Measurements from ENCODE around the gene VWF.

Gene VWF

DNA sequence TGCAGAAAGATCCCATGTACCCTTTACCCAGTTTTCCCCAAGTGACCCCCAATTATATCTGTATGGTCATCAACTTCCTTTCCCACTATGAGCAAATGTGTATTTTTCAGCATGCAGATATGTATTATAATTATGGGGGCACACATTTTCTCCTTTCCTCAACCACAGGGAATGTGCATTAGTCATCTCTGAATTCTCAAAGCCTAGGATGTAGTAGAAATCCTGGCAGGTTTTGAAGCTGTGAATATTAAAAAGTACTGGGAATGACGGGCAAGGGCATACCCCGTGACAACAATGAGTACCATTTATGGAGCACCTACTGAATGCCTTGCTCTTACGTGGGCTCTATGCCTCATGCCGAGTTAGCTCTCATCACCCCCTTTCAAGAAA is 71.5 kb downstream of the VWF start:
- Histone ChIP-seq H3K9me3 (ENCODE audit: insufficient read depth, low read depth, low read length) (no peaks in the 10 kb centered on the region), H3K27ac (ENCODE audit: low read depth, low read length) (no peak overlapping the region), H3K9ac (ENCODE audit: low read depth, low read length) (no peak overlapping the region), H3K36me3 (ENCODE audit: insufficient read depth, low read length) (no peaks in the 10 kb centered on the region), H3K27me3 (ENCODE audit: insufficient read depth, low read length) (peaks cover 9% of the 10 kb centered on the region; the same call in 1 of the 2 replicates), H3K4me1 (ENCODE audit: insufficient read depth, low read length) (peaks cover 2% of the 10 kb centered on the region), H3K4me3 (ENCODE audit: low read length) (no peak overlapping the region)
- WGBS, result 99% methylated on average over 4 of the region's 4 CpGs

DNA sequence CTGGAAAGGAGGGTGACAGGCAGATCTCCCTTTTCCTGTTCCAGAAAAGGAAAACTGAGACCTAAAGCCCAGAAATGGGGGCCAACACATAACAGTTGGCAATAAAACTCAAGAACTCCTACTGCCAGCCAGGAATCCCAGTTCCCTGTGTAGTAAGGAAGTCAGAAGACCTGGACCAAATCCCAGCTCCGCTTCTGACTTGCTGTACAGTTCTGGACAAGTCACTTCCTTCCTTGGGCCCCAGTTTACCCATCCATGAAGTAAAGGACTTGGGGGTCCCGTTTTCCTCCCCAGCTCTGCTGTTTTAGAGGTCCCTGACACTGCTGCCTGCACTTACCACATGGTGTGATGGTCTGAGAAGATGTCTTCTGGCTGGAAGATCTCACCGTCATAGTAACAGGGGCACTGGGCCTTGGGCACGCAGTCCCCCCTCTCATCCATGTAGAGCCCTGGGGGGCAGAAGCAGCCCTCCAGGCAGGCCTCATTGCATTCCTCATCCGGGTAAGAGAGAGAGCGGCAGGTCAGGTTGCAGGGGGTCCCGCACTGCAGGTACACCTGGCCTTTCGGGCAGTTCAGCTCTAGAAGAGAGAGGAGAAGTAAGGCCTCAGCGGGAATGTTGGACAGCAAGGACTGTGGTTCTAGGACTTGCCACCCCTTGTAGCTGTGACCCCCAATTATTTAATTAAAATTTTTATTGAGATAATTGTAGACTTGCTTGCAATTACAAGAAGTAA is 72.1 kb downstream of the VWF start:
- Histone ChIP-seq H3K9ac (ENCODE audit: low read depth, low read length) (no peak overlapping the region), H3K4me3 (ENCODE audit: low read length) (no peak overlapping the region), H3K4me1 (ENCODE audit: insufficient read depth, low read length) (no peaks in the 10 kb centered on the region), H3K9me3 (ENCODE audit: insufficient read depth, low read depth, low read length) (no peaks in the 10 kb centered on the region), H3K27me3 (ENCODE audit: insufficient read depth, low read length) (peaks cover 9% of the 10 kb centered on the region; the same call in 1 of the 2 replicates), H3K36me3 (ENCODE audit: insufficient read depth, low read length) (no peaks in the 10 kb centered on the region), H3K27ac (ENCODE audit: low read depth, low read length) (no peak overlapping the region)
- WGBS, result 94% methylated on average over 8 of the region's 9 CpGs

DNA sequence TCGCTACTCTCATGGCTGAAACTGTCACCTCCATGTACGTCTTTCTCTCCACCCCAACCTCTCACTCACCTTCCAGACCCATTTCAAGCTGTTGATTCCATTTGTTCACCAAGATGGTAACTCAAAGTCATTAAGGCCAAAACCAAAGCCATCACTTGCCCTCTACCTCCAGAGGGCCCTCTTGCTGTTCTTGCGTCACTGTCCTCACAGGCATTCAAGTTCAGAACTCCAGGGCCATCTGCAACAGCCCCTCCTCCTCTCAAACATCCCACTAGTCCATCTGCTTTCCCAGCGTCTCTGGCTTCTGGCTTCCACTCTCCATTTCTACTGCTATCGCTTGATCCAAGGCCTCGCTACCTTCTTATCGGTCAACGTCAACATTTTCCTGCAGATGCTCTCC is 74.5 kb downstream of the VWF start:
- WGBS, result 88% methylated on average over 8 of the region's 8 CpGs

DNA sequence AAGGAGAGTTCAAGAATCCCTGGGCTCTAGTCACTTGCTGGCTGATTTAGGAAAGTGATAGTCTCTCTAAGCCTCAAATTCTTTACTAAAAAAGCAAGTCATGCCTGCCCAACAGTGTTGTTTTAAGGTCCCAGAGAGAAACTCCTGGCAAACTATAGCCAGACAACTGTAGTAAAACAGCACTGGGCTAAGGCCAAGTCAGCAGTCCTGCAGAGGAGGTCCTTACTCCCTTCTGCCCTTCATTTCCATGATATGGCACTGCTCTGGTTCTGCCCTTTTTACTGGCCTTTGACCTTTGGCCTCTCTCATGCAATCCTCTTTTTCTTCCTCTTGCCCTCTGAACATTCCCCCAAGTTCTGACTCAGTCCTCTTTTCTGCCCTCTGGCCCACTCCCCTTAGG is 74.9 kb downstream of the VWF start:
- no peak overlapping the region for H3K27ac ChIP-seq (ENCODE audit: low read depth, low read length)
- H3K27me3 ChIP-seq (ENCODE audit: insufficient read depth, low read length), result no peaks in the 10 kb centered on the region
- no peaks in the 10 kb centered on the region for H3K4me1 ChIP-seq (ENCODE audit: insufficient read depth, low read length)
- no peaks in the 10 kb centered on the region for H3K9me3 ChIP-seq (ENCODE audit: insufficient read depth, low read depth, low read length)
- H3K36me3 ChIP-seq (ENCODE audit: insufficient read depth, low read length), result no peaks in the 10 kb centered on the region
- H3K4me3 ChIP-seq (ENCODE audit: low read length), result no peak overlapping the region
- H3K9ac ChIP-seq (ENCODE audit: low read depth, low read length), result no peak overlapping the region

More for the DNA sequence above, 74.5 kb downstream of the VWF start:
- Histone ChIP-seq H3K27ac (ENCODE audit: low read depth, low read length) (no peak overlapping the region), H3K4me1 (ENCODE audit: insufficient read depth, low read length) (no peaks in the 10 kb centered on the region), H3K36me3 (ENCODE audit: insufficient read depth, low read length) (no peaks in the 10 kb centered on the region), H3K4me3 (ENCODE audit: low read length) (no peak overlapping the region), H3K9me3 (ENCODE audit: insufficient read depth, low read depth, low read length) (no peaks in the 10 kb centered on the region), H3K9ac (ENCODE audit: low read depth, low read length) (no peak overlapping the region), H3K27me3 (ENCODE audit: insufficient read depth, low read length) (no peaks in the 10 kb centered on the region)

DNA sequence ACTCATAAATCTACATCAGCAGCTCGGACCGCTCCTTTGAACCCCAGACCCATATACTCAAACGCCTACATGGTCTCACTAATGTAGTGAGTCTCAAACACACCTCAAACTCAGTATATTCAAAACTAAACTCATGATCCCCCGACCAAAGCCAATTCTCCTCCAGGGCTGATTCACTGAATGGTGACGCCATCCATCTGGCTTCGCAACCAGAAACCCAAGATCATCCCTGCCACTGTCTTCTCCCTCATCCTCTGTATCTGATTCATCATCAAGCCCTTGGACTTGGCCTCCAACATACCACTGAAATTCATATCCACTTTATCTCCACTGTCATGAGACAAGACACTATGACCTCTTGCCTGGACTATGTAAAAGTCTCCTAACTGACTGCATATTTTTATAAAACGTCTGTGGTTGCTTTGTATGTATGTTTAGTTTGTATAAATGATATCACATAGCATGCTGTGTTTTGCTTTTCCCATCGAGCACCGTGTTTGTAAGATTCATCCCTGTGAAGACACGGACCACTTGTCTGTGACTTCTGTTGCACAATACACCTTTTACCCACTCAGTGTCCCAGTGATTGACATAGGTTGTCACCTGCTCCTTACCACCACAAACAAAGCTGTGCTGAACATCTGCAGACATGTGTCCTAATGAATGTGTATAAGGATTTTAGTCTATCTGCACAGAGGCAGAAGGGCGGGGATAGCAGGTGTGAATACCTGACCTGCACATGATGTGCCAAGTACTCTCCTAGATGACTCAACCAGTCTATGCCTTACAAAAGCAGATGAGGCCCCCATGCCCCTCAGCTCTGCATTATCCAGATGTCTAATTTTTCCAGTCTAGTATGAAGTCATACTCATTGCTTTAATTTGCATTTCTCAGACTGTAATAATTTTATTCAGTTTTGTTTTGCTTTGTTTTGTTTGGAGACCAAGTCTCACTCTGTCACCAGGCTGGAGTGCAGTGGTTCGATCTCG is 76.9 kb downstream of the VWF start:
- H3K9ac ChIP-seq (ENCODE audit: low read depth, low read length), result no peak overlapping the region
- H3K36me3 ChIP-seq (ENCODE audit: insufficient read depth, low read length), result no peaks in the 10 kb centered on the region
- H3K4me1 ChIP-seq (ENCODE audit: insufficient read depth, low read length), result no peaks in the 10 kb centered on the region
- H3K9me3 ChIP-seq (ENCODE audit: insufficient read depth, low read depth, low read length), result no peaks in the 10 kb centered on the region
- WGBS, result 84% methylated on average over 13 of the region's 13 CpGs
- H3K4me3 ChIP-seq (ENCODE audit: low read length), result no peak overlapping the region
- no peak overlapping the region for H3K27ac ChIP-seq (ENCODE audit: low read depth, low read length)
- H3K27me3 ChIP-seq (ENCODE audit: insufficient read depth, low read length), result no peaks in the 10 kb centered on the region

DNA sequence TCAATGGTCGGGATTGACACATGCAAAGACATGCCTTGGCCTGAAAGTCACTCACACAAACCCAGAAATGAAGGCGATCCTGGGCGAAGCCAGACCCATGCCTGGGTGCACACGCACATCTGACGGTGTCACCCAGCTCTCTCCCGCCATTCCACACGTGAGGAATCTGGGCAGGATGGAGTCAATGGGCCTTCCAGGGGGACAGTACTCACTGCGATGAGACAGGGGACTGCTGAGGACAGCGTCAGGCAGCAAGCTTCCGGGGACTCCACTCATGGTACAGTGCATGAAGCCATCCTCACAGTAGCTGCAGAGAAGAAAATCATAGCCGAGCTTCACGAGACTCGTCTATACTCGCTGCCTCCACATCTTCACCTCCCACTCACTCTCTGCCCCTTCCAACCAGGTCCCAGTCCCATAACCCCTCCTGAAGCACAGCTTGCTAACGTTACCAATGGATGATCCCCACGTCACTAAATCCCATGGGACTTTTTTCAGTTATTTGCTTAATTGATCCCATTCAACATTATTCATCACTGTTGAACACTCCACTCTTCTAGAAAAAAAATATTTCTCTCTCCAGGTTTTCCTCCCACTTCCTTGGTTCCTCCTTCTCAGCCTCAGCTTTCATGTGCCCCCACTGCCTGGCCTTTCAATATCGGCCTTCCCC is 77.8 kb downstream of the VWF start:
- no peaks in the 10 kb centered on the region for H3K4me1 ChIP-seq (ENCODE audit: insufficient read depth, low read length)
- no peak overlapping the region for H3K9ac ChIP-seq (ENCODE audit: low read depth, low read length)
- no peaks in the 10 kb centered on the region for H3K36me3 ChIP-seq (ENCODE audit: insufficient read depth, low read length)
- no peak overlapping the region for H3K27ac ChIP-seq (ENCODE audit: low read depth, low read length)
- WGBS, result 93% methylated on average over 17 of the region's 17 CpGs
- no peaks in the 10 kb centered on the region for H3K27me3 ChIP-seq (ENCODE audit: insufficient read depth, low read length)
- no peak overlapping the region for H3K4me3 ChIP-seq (ENCODE audit: low read length)
- H3K9me3 ChIP-seq (ENCODE audit: insufficient read depth, low read depth, low read length), result no peaks in the 10 kb centered on the region

DNA sequence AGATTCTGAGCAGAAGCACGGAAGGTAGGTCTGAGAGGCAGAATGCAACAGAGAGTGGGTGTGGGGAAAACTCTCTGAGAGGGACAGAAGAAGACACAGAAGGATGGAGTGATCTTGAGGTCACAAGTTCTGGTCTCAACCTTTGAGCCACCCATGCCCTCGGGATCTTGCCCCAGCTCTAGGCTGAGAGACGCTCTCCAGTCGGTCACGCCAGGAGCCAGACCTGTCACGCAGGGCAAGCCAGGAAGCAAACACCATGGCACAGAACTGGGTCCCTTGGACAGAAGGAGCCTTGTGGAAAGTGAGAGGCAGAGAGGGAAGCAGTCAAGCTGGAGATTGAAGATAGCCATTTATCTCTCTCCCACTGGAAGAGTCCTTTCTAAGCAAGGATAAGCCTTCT is 79.0 kb downstream of the VWF start:
- no peak overlapping the region for H3K4me3 ChIP-seq (ENCODE audit: low read length)
- WGBS, result 94% methylated on average over 6 of the region's 6 CpGs
- H3K36me3 ChIP-seq (ENCODE audit: insufficient read depth, low read length), result no peaks in the 10 kb centered on the region
- H3K9ac ChIP-seq (ENCODE audit: low read depth, low read length), result no peak overlapping the region
- no peak overlapping the region for H3K27ac ChIP-seq (ENCODE audit: low read depth, low read length)
- H3K9me3 ChIP-seq (ENCODE audit: insufficient read depth, low read depth, low read length), result no peaks in the 10 kb centered on the region
- no peaks in the 10 kb centered on the region for H3K4me1 ChIP-seq (ENCODE audit: insufficient read depth, low read length)
- no peaks in the 10 kb centered on the region for H3K27me3 ChIP-seq (ENCODE audit: insufficient read depth, low read length)

DNA sequence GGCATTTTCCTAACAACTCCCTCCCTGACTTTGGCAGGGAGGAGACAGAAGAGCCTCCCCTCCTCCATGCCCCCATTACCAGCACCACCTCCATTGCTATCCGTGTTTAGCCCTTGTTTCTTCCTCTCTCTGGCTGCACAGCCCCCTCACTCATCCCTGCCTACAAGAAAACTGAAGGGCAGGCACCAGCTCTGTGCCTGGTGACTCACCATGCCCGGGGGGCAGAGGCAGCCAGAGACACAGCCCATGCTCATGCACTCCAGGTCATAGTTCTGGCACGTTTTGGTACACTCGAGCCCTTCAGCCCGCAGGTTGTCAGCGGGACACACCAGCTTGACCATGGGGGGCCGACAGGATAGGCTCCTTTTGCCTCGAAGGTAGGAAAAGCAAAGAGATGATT is 80.4 kb downstream of the VWF start:
- WGBS, result 79% methylated on average over 8 of the region's 8 CpGs
- H3K27me3 ChIP-seq (ENCODE audit: insufficient read depth, low read length), result no peaks in the 10 kb centered on the region
- 0 out of 2 replicates have a peak, but pooled peaks cover 5% of the 10 kb centered on the region for H3K4me1 ChIP-seq (ENCODE audit: insufficient read depth, low read length)
- no peak overlapping the region for H3K27ac ChIP-seq (ENCODE audit: low read depth, low read length)
- H3K36me3 ChIP-seq (ENCODE audit: insufficient read depth, low read length), result no peaks in the 10 kb centered on the region
- no peak overlapping the region for H3K9ac ChIP-seq (ENCODE audit: low read depth, low read length)
- H3K9me3 ChIP-seq (ENCODE audit: insufficient read depth, low read depth, low read length), result no peaks in the 10 kb centered on the region
- no peak overlapping the region for H3K4me3 ChIP-seq (ENCODE audit: low read length)

DNA sequence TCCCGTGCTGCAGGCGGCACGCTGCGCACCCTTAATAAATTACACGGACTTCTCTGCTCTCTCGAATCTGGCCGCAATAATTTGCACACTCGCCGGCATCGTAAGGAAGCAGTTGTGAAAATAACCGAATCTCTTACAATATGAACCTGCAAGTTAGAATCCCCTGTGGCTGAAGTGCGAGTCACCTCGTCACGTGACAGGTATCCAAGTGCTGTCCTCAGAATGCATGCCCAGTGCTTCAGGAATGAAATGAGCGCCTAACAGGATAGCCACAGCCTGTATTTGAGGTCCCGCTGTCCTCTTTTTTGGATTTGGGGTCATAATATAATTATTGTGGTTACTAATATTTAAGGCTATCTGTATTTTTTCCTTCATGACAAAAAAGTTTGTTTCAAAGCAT is 82.0 kb downstream of the VWF start:
- Histone ChIP-seq H3K4me1 (ENCODE audit: insufficient read depth, low read length) (0 out of 2 replicates have a peak, but pooled peaks cover 5% of the 10 kb centered on the region), H3K4me3 (ENCODE audit: low read length) (no peak overlapping the region), H3K27ac (ENCODE audit: low read depth, low read length) (no peak overlapping the region), H3K9me3 (ENCODE audit: insufficient read depth, low read depth, low read length) (no peaks in the 10 kb centered on the region), H3K27me3 (ENCODE audit: insufficient read depth, low read length) (no peaks in the 10 kb centered on the region), H3K9ac (ENCODE audit: low read depth, low read length) (no peak overlapping the region), H3K36me3 (ENCODE audit: insufficient read depth, low read length) (no peaks in the 10 kb centered on the region)
- 93% methylated on average over 16 of the region's 16 CpGs for WGBS

DNA sequence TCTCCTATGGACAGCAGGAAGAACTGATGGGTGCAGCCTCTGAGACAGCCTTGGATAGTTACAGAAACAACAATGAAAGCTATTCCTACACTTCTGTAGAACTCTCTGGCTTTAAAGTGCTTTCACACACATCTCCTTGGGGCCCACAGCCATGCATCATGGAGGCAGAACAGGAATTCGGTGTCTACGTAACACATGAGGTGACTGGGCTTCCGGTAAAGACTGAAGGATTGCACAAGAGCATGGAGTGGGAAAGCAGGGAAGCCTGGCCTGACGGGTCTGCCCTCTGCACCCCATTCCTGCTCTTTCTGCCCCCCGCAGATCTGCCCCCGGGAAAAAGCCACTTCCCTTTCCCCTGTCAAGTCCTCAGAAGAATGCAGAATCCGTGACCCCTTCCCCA is 82.6 kb downstream of the VWF start:
- Histone ChIP-seq H3K9ac (ENCODE audit: low read depth, low read length) (no peak overlapping the region), H3K36me3 (ENCODE audit: insufficient read depth, low read length) (no peaks in the 10 kb centered on the region), H3K9me3 (ENCODE audit: insufficient read depth, low read depth, low read length) (no peaks in the 10 kb centered on the region), H3K4me1 (ENCODE audit: insufficient read depth, low read length) (0 out of 2 replicates have a peak, but pooled peaks cover 5% of the 10 kb centered on the region), H3K27me3 (ENCODE audit: insufficient read depth, low read length) (no peaks in the 10 kb centered on the region), H3K4me3 (ENCODE audit: low read length) (no peak overlapping the region), H3K27ac (ENCODE audit: low read depth, low read length) (no peak overlapping the region)
- 92% methylated on average over 7 of the region's 7 CpGs for WGBS

DNA sequence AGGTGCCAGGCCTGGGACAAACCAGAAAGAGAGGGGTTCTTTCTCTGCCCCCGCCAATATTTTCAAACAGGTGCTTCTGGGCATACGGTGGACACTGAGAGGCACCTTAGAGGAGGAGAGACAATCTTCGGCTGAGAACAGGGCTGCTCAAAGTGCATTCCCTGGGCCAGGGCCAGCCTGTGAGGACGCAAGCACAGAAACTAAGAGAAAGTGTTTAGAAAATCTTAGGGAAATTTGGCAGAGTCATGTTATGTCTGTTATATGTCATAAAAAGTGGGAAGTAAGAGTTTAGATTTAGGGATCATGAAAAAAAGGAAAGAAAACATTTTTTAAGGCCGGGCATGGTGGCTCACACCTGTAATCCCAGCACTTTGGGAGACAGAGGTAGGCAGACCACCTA is 83.7 kb downstream of the VWF start:
- H3K9me3 ChIP-seq (ENCODE audit: insufficient read depth, low read depth, low read length), result no peaks in the 10 kb centered on the region
- H3K4me3 ChIP-seq (ENCODE audit: low read length), result no peak overlapping the region
- no peaks in the 10 kb centered on the region for H3K27me3 ChIP-seq (ENCODE audit: insufficient read depth, low read length)
- no peak overlapping the region for H3K27ac ChIP-seq (ENCODE audit: low read depth, low read length)
- H3K4me1 ChIP-seq (ENCODE audit: insufficient read depth, low read length), result 0 out of 2 replicates have a peak, but pooled peaks cover 5% of the 10 kb centered on the region
- WGBS, result 94% methylated on average over 5 of the region's 5 CpGs
- H3K36me3 ChIP-seq (ENCODE audit: insufficient read depth, low read length), result no peaks in the 10 kb centered on the region
- H3K9ac ChIP-seq (ENCODE audit: low read depth, low read length), result no peak overlapping the region

All from HUES64 (cell line).